ENCODE measurements around the gene KIF3C.

The KIF3C gene

GRCh38 chr2:26010943-26011342 is 28.6 kb upstream of the KIF3C start:
- Histone ChIP-seq H3K4me3 (no peak overlapping the region), H3K27me3 (no peaks in the 10 kb centered on the region), H3K27ac (no peak overlapping the region), H3K36me3 (no peaks in the 10 kb centered on the region), H3K4me1 (no peaks in the 10 kb centered on the region), H3K9me3 (no peaks in the 10 kb centered on the region)
- DNase-seq = no peak
- intact Hi-C loops (cut with DNase I; ENCODE audit: low total_unique reads) = no loop called here
- TF ChIP-seq, protein P1, sequence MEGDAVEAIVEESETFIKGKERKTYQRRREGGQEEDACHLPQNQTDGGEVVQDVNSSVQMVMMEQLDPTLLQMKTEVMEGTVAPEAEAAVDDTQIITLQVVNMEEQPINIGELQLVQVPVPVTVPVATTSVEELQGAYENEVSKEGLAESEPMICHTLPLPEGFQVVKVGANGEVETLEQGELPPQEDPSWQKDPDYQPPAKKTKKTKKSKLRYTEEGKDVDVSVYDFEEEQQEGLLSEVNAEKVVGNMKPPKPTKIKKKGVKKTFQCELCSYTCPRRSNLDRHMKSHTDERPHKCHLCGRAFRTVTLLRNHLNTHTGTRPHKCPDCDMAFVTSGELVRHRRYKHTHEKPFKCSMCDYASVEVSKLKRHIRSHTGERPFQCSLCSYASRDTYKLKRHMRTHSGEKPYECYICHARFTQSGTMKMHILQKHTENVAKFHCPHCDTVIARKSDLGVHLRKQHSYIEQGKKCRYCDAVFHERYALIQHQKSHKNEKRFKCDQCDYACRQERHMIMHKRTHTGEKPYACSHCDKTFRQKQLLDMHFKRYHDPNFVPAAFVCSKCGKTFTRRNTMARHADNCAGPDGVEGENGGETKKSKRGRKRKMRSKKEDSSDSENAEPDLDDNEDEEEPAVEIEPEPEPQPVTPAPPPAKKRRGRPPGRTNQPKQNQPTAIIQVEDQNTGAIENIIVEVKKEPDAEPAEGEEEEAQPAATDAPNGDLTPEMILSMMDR (IDR thresholded peaks at IDR 0.05) = no peak

- Histone ChIP-seq H3K27ac (no peak overlapping the region), H3K36me3 (no peaks in the 10 kb centered on the region), H3K9me3 (no peaks in the 10 kb centered on the region), H3K4me1 (no peaks in the 10 kb centered on the region), H3K27me3 (no peaks in the 10 kb centered on the region), H3K4me3 (no peak overlapping the region)
- intact Hi-C loops (cut with DNase I; ENCODE audit: low total_unique reads) = no loop called here
- TF ChIP-seq, protein P1 (IDR thresholded peaks at IDR 0.05) = no peak
- DNase-seq = no peak
Measured at GRCh38 chr2:26009567-26009963, 27.3 kb upstream of the KIF3C start.

DNA sequence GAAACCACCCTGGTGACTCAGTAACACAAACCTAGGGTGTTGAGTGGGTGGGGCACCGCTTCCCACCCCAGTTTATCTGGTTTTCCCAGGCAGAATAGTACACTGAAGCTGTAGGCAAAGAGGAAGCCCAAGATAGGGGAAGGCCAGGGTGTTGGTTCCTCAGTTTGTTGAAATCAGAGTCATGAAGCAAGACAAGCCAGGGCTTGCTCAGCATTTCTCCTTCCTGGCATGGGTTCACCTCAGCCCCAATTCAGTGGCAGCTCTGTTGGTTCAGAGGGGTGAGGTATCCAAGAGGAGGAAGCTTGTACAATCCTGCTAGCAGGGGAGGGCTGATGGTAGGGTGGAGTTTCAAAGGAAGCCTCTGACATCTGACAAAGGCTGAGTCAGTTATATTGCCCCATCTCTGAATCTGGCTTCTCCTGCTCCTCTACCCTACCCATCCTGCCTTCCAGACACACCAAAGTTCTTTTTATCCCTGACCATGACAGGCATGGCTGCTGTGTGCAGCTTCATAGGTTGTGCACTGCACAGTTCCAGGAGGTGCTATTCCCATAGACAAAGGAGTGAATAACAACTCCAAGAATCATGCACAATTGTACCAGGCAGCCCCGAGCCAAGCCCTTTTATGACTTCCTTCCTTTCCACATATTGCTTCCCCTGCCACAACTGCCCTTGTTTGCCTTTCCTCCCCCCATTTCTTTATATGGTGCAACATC is 26.7 kb upstream of the KIF3C start:
- TF ChIP-seq, protein P1 (IDR thresholded peaks at IDR 0.05) = no peak
- Histone ChIP-seq H3K4me3 (no peak overlapping the region), H3K27me3 (no peaks in the 10 kb centered on the region), H3K27ac (no peak overlapping the region), H3K4me1 (no peaks in the 10 kb centered on the region), H3K9me3 (no peaks in the 10 kb centered on the region), H3K36me3 (no peaks in the 10 kb centered on the region)
- DNase-seq = peak; percentile 69 to 80
- intact Hi-C loops (cut with DNase I; ENCODE audit: low total_unique reads) = no loop called here

DNA sequence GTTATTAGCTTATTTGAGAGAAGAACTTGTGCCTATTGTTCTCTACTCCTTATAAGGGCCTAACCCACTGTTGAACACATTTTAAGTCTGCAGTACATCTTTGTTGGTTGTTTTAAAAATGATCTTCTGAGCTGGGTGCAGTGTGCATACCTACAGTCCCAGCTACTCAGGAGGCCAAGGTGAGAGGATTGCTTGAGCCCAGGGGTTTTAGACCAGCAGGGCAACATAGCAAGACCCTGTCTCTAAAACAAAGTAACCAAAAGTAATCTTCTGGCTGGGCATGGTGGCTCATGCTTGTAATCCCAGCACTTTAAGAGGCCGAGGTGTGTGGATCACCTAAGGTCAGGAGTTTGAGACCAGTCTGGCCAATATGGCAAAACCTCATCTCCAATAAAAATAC is 25.8 kb upstream of the KIF3C start:
- Histone ChIP-seq H3K4me3 (no peak overlapping the region), H3K27me3 (no peaks in the 10 kb centered on the region), H3K27ac (no peak overlapping the region), H3K4me1 (no peaks in the 10 kb centered on the region), H3K36me3 (no peaks in the 10 kb centered on the region), H3K9me3 (no peaks in the 10 kb centered on the region)
- intact Hi-C loops (cut with DNase I; ENCODE audit: low total_unique reads) = no loop called here
- TF ChIP-seq, protein P1 (IDR thresholded peaks at IDR 0.05) = no peak
- no peak for DNase-seq

DNA sequence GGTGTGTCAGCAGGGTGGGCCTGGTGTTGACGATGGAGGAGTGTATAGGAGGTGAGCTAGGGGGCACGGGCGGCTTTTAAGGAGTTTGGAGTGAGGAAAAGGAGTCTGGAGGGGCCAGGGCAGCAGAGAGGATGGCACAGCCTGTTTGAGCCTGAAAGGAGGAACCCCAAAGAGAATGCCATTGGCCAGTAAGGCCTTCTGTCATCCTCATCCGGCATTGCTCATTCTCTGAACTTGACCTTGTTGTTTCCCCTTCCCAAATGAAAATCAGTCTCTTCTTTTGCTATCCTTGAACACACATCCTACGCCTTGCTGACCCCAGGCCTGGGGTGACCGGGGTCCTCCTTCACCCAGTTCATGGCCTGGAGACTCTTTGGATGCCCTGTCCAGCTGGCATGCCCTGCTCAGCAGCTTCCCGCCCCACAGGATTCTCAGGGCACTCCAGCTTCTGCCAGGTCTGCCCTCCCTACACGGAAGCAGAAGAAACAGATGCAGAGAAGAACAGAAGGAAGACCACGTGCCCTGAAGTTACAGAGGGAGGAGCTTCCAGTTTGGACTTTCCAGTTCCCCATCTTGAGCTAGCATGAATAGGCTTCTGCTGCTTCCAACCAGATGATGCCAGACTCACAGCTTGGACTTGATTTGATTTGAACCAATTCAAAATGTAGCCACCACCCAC is 20.5 kb upstream of the KIF3C start:
- H3K27me3 ChIP-seq = no peaks in the 10 kb centered on the region
- H3K9me3 ChIP-seq = no peaks in the 10 kb centered on the region
- H3K27ac ChIP-seq = peak overlapping the region; percentile 54 to 67
- H3K4me3 ChIP-seq = no peak overlapping the region
- H3K36me3 ChIP-seq = no peaks in the 10 kb centered on the region
- TF ChIP-seq, protein P1 (IDR thresholded peaks at IDR 0.05) = no peak
- H3K4me1 ChIP-seq = peaks cover 0 to 48% (median 26%) of the 10 kb centered on the region in 4 donors
- peak; percentile 49 to 67 for DNase-seq
- intact Hi-C loops (cut with DNase I; ENCODE audit: low total_unique reads) = no loop called here
